Loucy (cell line): ENCODE measurements around the gene NUP205.

ENCODE experiments used
- H2AFZ ChIP-seq: fragments of 200-600 bp; sonication (generic); 2 replicates; pipeline ENCODE4 v1.6.0; 2016; ENCODE audit warnings: antibody characterized with exemption, mild to moderate bottlenecking, low read length, moderate library complexity
- H3F3A ChIP-seq: fragments of 200-600 bp; 2 replicates; pipeline ENCODE4 v1.6.0; 2016; ENCODE audit warnings: antibody characterized with exemption, low read depth, mild to moderate bottlenecking
- H3K27me3 ChIP-seq: fragments of 200-600 bp; sonication (generic); 2 replicates; pipeline ENCODE4 v1.6.1; 2014; ENCODE audit warnings: low read length, mild to moderate bottlenecking; ENCODE audit not compliant: insufficient read depth, poor library complexity, severe bottlenecking
- H3K36me3 ChIP-seq: fragments of 200-600 bp; sonication (generic); 2 replicates; pipeline ENCODE4 v1.6.1; 2016; ENCODE audit warnings: low read length; ENCODE audit not compliant: insufficient read depth
- H3K4me1 ChIP-seq: fragments of 200-600 bp; sonication (generic); 2 replicates; pipeline ENCODE4 v1.5.1; 2014; ENCODE audit warnings: low read length, mild to moderate bottlenecking; ENCODE audit not compliant: insufficient read depth, poor library complexity, severe bottlenecking
- H3K4me2 ChIP-seq: fragments of 200-600 bp; sonication (generic); 2 replicates; pipeline ENCODE4 v1.6.0; 2014; ENCODE audit warnings: antibody characterized with exemption, low read length, low read depth, mild to moderate bottlenecking; ENCODE audit not compliant: poor library complexity, severe bottlenecking
- H3K4me3 ChIP-seq: fragments of 200-600 bp; sonication (generic); 2 replicates; pipeline ENCODE4 v1.5.1; 2014; ENCODE audit warnings: low read length, mild to moderate bottlenecking, mixed read lengths; ENCODE audit not compliant: poor library complexity, severe bottlenecking
- H3K79me2 ChIP-seq: fragments of 200-600 bp; sonication (generic); 2 replicates; pipeline ENCODE4 v1.6.1; 2014; ENCODE audit warnings: low read length; ENCODE audit not compliant: insufficient read depth
- H3K9ac ChIP-seq: fragments of 200-600 bp; sonication (generic); 2 replicates; pipeline ENCODE4 v1.6.0; 2014; ENCODE audit warnings: mild to moderate bottlenecking, low read depth, low read length, moderate library complexity; ENCODE audit not compliant: poor library complexity, severe bottlenecking
- H3K9me2 ChIP-seq: fragments of 200-600 bp; sonication (generic); replicated peaks from 2 replicates; pipeline ENCODE4 v1.6.1; 2016; ENCODE audit warnings: low read depth, low read length, mixed read lengths
- H3K9me3 ChIP-seq: fragments of 200-600 bp; sonication (generic); 2 replicates; pipeline ENCODE4 v1.6.1; 2014; ENCODE audit warnings: mild to moderate bottlenecking, antibody characterized with exemption, low read length, low read depth; ENCODE audit not compliant: insufficient read depth
- H4K20me1 ChIP-seq: fragments of 200-600 bp; sonication (generic); 2 replicates; pipeline ENCODE4 v1.6.0; 2014; ENCODE audit warnings: antibody characterized with exemption, low read length, mild to moderate bottlenecking; ENCODE audit not compliant: insufficient read depth, poor library complexity, severe bottlenecking
- CTCF ChIP-seq: fragments of 200-600 bp; sonication (generic); conservative IDR thresholded peaks from 2 replicates; pipeline ENCODE4 v1.5.1; 2014; ENCODE audit warnings: mild to moderate bottlenecking, antibody characterized with exemption, low read length
- EZH2phosphoT487 ChIP-seq: fragments of 200-600 bp; IDR thresholded peaks from 2 replicates; pipeline ENCODE4 v1.6.1; 2018; ENCODE audit warnings: antibody characterized with exemption, mild to moderate bottlenecking, moderate library complexity, borderline replicate concordance

Gene NUP205

GRCh38 chr7:135541029-135541428, 16.7 kb upstream of the NUP205 start:
- no peaks in the 10 kb centered on the region for H4K20me1 ChIP-seq
- no peak overlapping the region for H3K4me2 ChIP-seq
- H3K36me3 ChIP-seq: no peaks in the 10 kb centered on the region
- H3K9me2 ChIP-seq: no peaks in the 10 kb centered on the region
- TF ChIP-seq CTCF (no peak), EZH2phosphoT487 (no peak)
- H3F3A ChIP-seq: no peaks in the 10 kb centered on the region
- no peak overlapping the region for H2AFZ ChIP-seq
- H3K9me3 ChIP-seq: no peaks in the 10 kb centered on the region
- no peak overlapping the region for H3K4me3 ChIP-seq
- H3K79me2 ChIP-seq: no peaks in the 10 kb centered on the region
- no peaks in the 10 kb centered on the region for H3K4me1 ChIP-seq
- no peak overlapping the region for H3K9ac ChIP-seq
- H3K27me3 ChIP-seq: no peaks in the 10 kb centered on the region

- H3K4me2 ChIP-seq: no peak overlapping the region
- no peaks in the 10 kb centered on the region for H3K36me3 ChIP-seq
- H3K27me3 ChIP-seq: no peaks in the 10 kb centered on the region
- no peaks in the 10 kb centered on the region for H3K4me1 ChIP-seq
- no peak overlapping the region for H3K9ac ChIP-seq
- no peak overlapping the region for H2AFZ ChIP-seq
- no peak for TF ChIP-seq CTCF
- TF ChIP-seq EZH2phosphoT487: no peak
- no peaks in the 10 kb centered on the region for H3K9me2 ChIP-seq
- no peaks in the 10 kb centered on the region for H3F3A ChIP-seq
- no peaks in the 10 kb centered on the region for H4K20me1 ChIP-seq
- no peaks in the 10 kb centered on the region for H3K9me3 ChIP-seq
- H3K79me2 ChIP-seq: no peaks in the 10 kb centered on the region
- H3K4me3 ChIP-seq: no peak overlapping the region
Measured at GRCh38 chr7:135550196-135550595, 7.5 kb upstream of the NUP205 start.

- H3K4me1 ChIP-seq: no peaks in the 10 kb centered on the region
- H4K20me1 ChIP-seq: no peaks in the 10 kb centered on the region
- no peaks in the 10 kb centered on the region for H3K9me3 ChIP-seq
- H3F3A ChIP-seq: no peaks in the 10 kb centered on the region
- no peak overlapping the region for H3K4me2 ChIP-seq
- no peak overlapping the region for H3K4me3 ChIP-seq
- H3K36me3 ChIP-seq: no peaks in the 10 kb centered on the region
- TF ChIP-seq EZH2phosphoT487 (no peak), CTCF (no peak)
- H3K9ac ChIP-seq: no peak overlapping the region
- no peaks in the 10 kb centered on the region for H3K27me3 ChIP-seq
- H3K79me2 ChIP-seq: no peaks in the 10 kb centered on the region
- H2AFZ ChIP-seq: no peak overlapping the region
- no peaks in the 10 kb centered on the region for H3K9me2 ChIP-seq
Measured at GRCh38 chr7:135552148-135552547, 5.6 kb upstream of the NUP205 start.
